ENCODE data around the gene DNAI1.

DNA sequence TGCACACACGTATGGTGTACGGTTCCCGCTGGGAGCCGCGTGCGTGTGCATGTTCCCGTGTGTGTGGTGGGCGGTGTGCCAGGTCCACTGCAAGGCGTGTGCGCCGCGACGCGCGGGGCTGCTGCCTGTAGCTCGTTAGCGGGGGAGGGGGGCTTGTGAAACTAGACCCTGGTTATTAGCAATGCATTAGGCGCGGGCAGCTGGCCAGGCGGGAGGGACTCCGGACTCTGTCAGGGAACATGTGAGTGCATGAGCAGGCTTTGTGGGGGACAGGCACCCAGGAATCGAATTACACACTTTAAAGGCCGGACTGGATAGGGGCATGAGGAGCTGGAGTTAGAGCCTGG, 96.4 kb downstream of the DNAI1 start:
- TF ChIP-seq CTCF (IDR thresholded peaks at IDR 0.05 in 4 of 5, conservative IDR thresholded peaks at IDR 0.05 in 1 of 5) = no peak
- no peak for TF ChIP-seq POLR2A (IDR thresholded peaks at IDR 0.05)
